KMS-11 (cell line): ENCODE results near the gene OTUB1.

Experiments used
- H2AFZ ChIP-seq: fragments of 200-600 bp; sonication (generic); 2 replicates; pipeline ENCODE4 v1.6.1; 2016; ENCODE audit warnings: antibody characterized with exemption, mixed run types, low read depth
- H3K27ac ChIP-seq: fragments of 200-600 bp; sonication (generic); 2 replicates; pipeline ENCODE4 v1.6.1; 2016; ENCODE audit warnings: mild to moderate bottlenecking, mixed run types
- H3K27me3 ChIP-seq: fragments of 200-600 bp; sonication (generic); 2 replicates; pipeline ENCODE4 v1.6.1; 2017; ENCODE audit warnings: mild to moderate bottlenecking, low read depth, mixed run types, moderate library complexity; ENCODE audit not compliant: insufficient read depth
- H3K36me3 ChIP-seq: fragments of 200-600 bp; sonication (generic); 2 replicates; pipeline ENCODE4 v1.6.1; 2017; ENCODE audit warnings: mild to moderate bottlenecking, mixed run types; ENCODE audit not compliant: insufficient read depth
- H3K4me1 ChIP-seq: fragments of 200-600 bp; sonication (generic); 2 replicates; pipeline ENCODE4 v1.6.1; 2016; ENCODE audit warnings: mild to moderate bottlenecking, low read depth, mixed run types; ENCODE audit not compliant: poor library complexity, severe bottlenecking
- H3K4me2 ChIP-seq: fragments of 200-600 bp; sonication (generic); 2 replicates; pipeline ENCODE4 v1.7.0; 2016; ENCODE audit warnings: mild to moderate bottlenecking, mixed run types
- H3K4me3 ChIP-seq: fragments of 200-600 bp; sonication (generic); IDR thresholded peaks from 2 replicates; pipeline ENCODE4 v1.6.1; 2017; ENCODE audit warnings: low read depth, low read length, mixed read lengths; ENCODE audit not compliant: insufficient read depth
- H3K79me2 ChIP-seq: fragments of 200-600 bp; sonication (generic); 2 replicates; pipeline ENCODE4 v1.6.1; 2016; ENCODE audit warnings: low read depth, mixed run types; ENCODE audit not compliant: insufficient read depth
- H3K9ac ChIP-seq: fragments of 200-600 bp; sonication (generic); 2 replicates; pipeline ENCODE4 v1.6.1; 2016; ENCODE audit warnings: mild to moderate bottlenecking, mixed run types
- H4K20me1 ChIP-seq: fragments of 200-600 bp; sonication (generic); 2 replicates; pipeline ENCODE4 v1.6.1; 2016; ENCODE audit warnings: mild to moderate bottlenecking, mixed run types; ENCODE audit not compliant: insufficient read depth
- TF ChIP-seq, protein P1 (sequence below): fragments of 200-600 bp; sonication (generic); conservative IDR thresholded peaks from 2 replicates; pipeline ENCODE4 v1.6.1; 2017; ENCODE audit warnings: low read depth, mild to moderate bottlenecking, antibody characterized with exemption, low read length, moderate library complexity, mixed read lengths

The OTUB1 gene

DNA sequence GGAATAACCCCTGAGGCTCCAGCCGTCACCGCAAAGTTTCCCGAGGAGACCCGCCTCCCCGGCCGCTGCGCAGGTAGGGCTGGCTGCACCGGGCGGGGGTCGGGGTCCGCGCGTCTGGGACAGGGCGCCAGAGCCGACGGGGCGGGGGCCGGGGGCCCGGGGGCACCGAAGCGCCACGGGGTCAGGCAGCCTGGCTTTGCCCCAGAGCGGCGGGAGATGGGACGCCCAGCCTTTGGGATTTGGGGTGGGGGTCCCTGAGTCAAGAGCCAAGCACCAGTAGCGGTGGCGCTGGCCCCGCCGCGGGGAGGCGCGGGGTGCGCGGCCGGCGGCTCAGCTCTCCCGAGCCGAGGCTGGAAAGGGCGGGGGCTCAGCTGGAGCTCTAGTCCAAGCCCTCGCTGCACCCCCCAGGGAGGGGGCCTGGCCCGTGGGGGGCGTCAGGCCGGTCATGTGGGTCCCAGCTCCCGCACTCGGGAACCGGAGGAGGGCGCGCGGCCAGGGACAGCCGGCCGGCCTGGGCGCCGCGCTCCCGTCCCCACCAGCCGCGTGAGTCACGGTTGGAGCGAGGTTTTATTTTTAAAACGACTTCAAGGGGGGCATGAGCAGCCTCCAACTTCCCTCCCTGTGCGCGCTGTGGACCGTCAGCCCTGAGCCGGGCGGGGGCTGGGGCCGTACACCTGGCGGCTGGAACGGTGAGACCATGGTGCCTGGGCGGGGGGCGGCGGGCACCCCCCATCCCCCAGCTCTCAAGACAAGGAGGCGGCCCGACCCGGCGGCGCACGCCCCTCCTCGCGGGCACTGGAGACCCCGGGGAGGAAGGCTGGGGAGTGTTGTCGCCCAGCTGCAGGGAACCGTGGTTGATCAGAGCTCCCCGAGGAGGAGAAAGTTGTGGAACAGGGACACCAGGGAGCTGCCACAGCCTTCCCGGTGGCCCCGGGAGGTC is 50.1 kb downstream of the OTUB1 start:
- H2AFZ ChIP-seq = no peak overlapping the region
- H3K4me2 ChIP-seq = no peak overlapping the region
- H3K4me3 ChIP-seq = no peak overlapping the region
- H3K27me3 ChIP-seq = no peaks in the 10 kb centered on the region
- H3K9ac ChIP-seq = no peak overlapping the region
- H4K20me1 ChIP-seq = no peaks in the 10 kb centered on the region
- no peak overlapping the region for H3K27ac ChIP-seq
- no peaks in the 10 kb centered on the region for H3K4me1 ChIP-seq
- H3K79me2 ChIP-seq = no peaks in the 10 kb centered on the region
- TF ChIP-seq, protein P1, sequence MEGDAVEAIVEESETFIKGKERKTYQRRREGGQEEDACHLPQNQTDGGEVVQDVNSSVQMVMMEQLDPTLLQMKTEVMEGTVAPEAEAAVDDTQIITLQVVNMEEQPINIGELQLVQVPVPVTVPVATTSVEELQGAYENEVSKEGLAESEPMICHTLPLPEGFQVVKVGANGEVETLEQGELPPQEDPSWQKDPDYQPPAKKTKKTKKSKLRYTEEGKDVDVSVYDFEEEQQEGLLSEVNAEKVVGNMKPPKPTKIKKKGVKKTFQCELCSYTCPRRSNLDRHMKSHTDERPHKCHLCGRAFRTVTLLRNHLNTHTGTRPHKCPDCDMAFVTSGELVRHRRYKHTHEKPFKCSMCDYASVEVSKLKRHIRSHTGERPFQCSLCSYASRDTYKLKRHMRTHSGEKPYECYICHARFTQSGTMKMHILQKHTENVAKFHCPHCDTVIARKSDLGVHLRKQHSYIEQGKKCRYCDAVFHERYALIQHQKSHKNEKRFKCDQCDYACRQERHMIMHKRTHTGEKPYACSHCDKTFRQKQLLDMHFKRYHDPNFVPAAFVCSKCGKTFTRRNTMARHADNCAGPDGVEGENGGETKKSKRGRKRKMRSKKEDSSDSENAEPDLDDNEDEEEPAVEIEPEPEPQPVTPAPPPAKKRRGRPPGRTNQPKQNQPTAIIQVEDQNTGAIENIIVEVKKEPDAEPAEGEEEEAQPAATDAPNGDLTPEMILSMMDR = no peak
- H3K36me3 ChIP-seq = no peaks in the 10 kb centered on the region

- Histone ChIP-seq H3K27me3 (no peaks in the 10 kb centered on the region), H3K4me3 (no peak overlapping the region), H3K9ac (no peak overlapping the region), H3K27ac (no peak overlapping the region), H4K20me1 (no peaks in the 10 kb centered on the region), H3K4me2 (no peak overlapping the region), H3K4me1 (no peaks in the 10 kb centered on the region), H3K79me2 (no peaks in the 10 kb centered on the region), H3K36me3 (no peaks in the 10 kb centered on the region), H2AFZ (no peak overlapping the region)
- TF ChIP-seq, protein P1 = no peak
These were observed 50.9 kb downstream of the OTUB1 start for GRCh38 chr11:64037027-64037634.

DNA sequence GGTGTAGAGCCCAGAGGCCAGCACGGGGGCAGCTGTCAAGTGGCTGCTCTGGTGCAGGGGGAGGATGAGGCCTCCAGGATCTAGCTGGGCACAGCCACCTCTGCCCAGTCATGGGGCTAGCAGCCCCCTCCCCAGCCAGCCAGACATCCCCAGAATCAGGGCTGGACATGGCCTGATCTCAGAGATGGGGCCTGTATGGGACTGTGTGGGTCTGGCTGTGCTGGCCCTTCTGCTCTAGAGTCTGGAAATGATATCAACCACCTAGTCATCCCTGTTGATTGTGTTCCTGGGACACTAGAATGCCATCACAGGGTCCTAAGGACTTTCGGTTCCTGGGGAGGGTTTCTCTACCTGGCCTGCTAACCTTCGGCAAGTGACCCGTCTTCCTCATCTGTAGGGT is 52.3 kb downstream of the OTUB1 start:
- H4K20me1 ChIP-seq = no peaks in the 10 kb centered on the region
- no peaks in the 10 kb centered on the region for H3K36me3 ChIP-seq
- H3K27me3 ChIP-seq = no peaks in the 10 kb centered on the region
- no peak overlapping the region for H3K4me2 ChIP-seq
- H3K4me3 ChIP-seq = no peak overlapping the region
- no peaks in the 10 kb centered on the region for H3K79me2 ChIP-seq
- TF ChIP-seq, protein P1 = no peak
- no peaks in the 10 kb centered on the region for H3K4me1 ChIP-seq
- no peak overlapping the region for H3K27ac ChIP-seq
- H2AFZ ChIP-seq = no peak overlapping the region
- H3K9ac ChIP-seq = no peak overlapping the region

- Histone ChIP-seq H3K9ac (no peak overlapping the region), H3K27me3 (no peaks in the 10 kb centered on the region), H3K36me3 (no peaks in the 10 kb centered on the region), H3K4me1 (no peaks in the 10 kb centered on the region), H3K4me2 (no peak overlapping the region), H3K27ac (no peak overlapping the region), H3K4me3 (no peak overlapping the region), H3K79me2 (no peaks in the 10 kb centered on the region), H4K20me1 (no peaks in the 10 kb centered on the region), H2AFZ (no peak overlapping the region)
- TF ChIP-seq, protein P1 = no peak
These were observed 52.9 kb downstream of the OTUB1 start for GRCh38 chr11:64039012-64039665.
